B cell (primary cell): ENCODE results near the gene CTNNA2. TPM values are rescaled to one million over a fixed set of nuclear protein-coding genes. Genes with fewer than 3 reads are reported as not detected.

Experiments
- ATAC-seq: fragments of 200-7000 bp; cut with Tn5 transposase; one replicate; pipeline ENCODE4 v1.10.0; 2021; ENCODE audit warnings: low read depth, mild to moderate bottlenecking, moderate number of reproducible peaks, moderate library complexity
- CTCF ChIA-PET: fragments of 350-600 bp; sonication (Branson Sonifier 250); formaldehyde crosslinking; loops from one replicate; lab custom pipeline; 2021; ENCODE audit warnings: antibody characterized with exemption, inconsistent platforms; lab: Charles Lee
- POLR2A ChIA-PET: fragments of 350-600 bp; sonication (Branson Sonifier 250); formaldehyde crosslinking; loops from one replicate; lab custom pipeline; 2021; ENCODE audit warnings: antibody characterized with exemption; lab: Charles Lee
- DNase-seq: peaks from one replicate; pipeline ENCODE4 v3.0.0; 2013
- H2AFZ ChIP-seq: 2 replicates; pipeline ENCODE4 v1.6.1; 2012; ENCODE audit warnings: mild to moderate bottlenecking, low read depth, low read length; ENCODE audit not compliant: insufficient read depth, poor library complexity, severe bottlenecking
- H3K27ac ChIP-seq, 2 donors: 1 replicate in 1 of 2; 2 replicates in 1 of 2; pipeline ENCODE4 v1.5.1; 2012 to 2013; ENCODE audit warnings: low read length in 2 of 2, mild to moderate bottlenecking in 2 of 2, moderate library complexity in 1 of 2
- H3K27me3 ChIP-seq, 4 experiments: fragments of 200-600 bp in 1 of 4; sonication (generic) in 1 of 4; replicated peaks in 1 of 4; 1 replicate in 2 of 4; 2 replicates in 2 of 4; pipeline versions ENCODE4 v1.6.1 to v1.7.0; 2013 to 2016; ENCODE audit warnings: low read length in 3 of 4, mild to moderate bottlenecking in 2 of 4, mixed read lengths in 1 of 4, moderate library complexity in 1 of 4; ENCODE audit not compliant: insufficient read depth in 4 of 4, control insufficient read depth in 3 of 4; ENCODE audit errors: control extremely low read depth in 1 of 4
- H3K36me3 ChIP-seq, 2 experiments: replicated peaks in 1 of 2; 1 replicate in 1 of 2; 2 replicates in 1 of 2; pipeline versions ENCODE4 v1.6.1 to v1.7.1; 2013; ENCODE audit warnings: low read length in 1 of 2; ENCODE audit not compliant: insufficient read depth in 2 of 2, control insufficient read depth in 1 of 2; ENCODE audit errors: control extremely low read depth in 1 of 2, extremely low read depth in 1 of 2
- H3K4me1 ChIP-seq, 2 donors: fragments of 200-600 bp in 1 of 2; sonication (generic) in 1 of 2; 1 replicate in 1 of 2; 2 replicates in 1 of 2; pipeline versions ENCODE4 v1.5.1 to v1.6.1; 2013 to 2017; ENCODE audit warnings: low read length in 2 of 2; ENCODE audit not compliant: control insufficient read depth in 2 of 2, insufficient read depth in 2 of 2
- H3K4me2 ChIP-seq: replicated peaks from 2 replicates; pipeline ENCODE3; 2012; ENCODE audit warnings: mild to moderate bottlenecking, low read depth, low read length; ENCODE audit not compliant: poor library complexity, severe bottlenecking
- H3K4me3 ChIP-seq, 5 experiments: fragments of 200-600 bp in 1 of 5; sonication (generic) in 1 of 5; 1 replicate in 3 of 5; 2 replicates in 2 of 5; pipeline versions ENCODE4 v1.5.1 to v1.7.0; 2011 to 2016; ENCODE audit warnings: low read length in 4 of 5, mild to moderate bottlenecking in 4 of 5, low read depth in 2 of 5, control low read depth in 1 of 5, moderate library complexity in 1 of 5; ENCODE audit not compliant: insufficient read depth in 1 of 5; ENCODE audit errors: control extremely low read depth in 1 of 5, extremely low read depth in 1 of 5
- H3K79me2 ChIP-seq: fragments of 200-600 bp; sonication (generic); one replicate; pipeline ENCODE4 v1.6.0; 2016; ENCODE audit warnings: low read length; ENCODE audit not compliant: control insufficient read depth, insufficient read depth
- H3K9ac ChIP-seq: fragments of 200-600 bp; sonication (generic); 2 replicates; pipeline ENCODE4 v1.6.1; 2017; ENCODE audit warnings: mild to moderate bottlenecking, low read length, moderate library complexity
- H3K9me3 ChIP-seq, 3 donors: one replicate each; pipeline versions ENCODE4 v1.6.1 to v1.7.1; 2013; ENCODE audit warnings: low read length in 2 of 3; ENCODE audit not compliant: control insufficient read depth in 2 of 3, insufficient read depth in 1 of 3; ENCODE audit errors: control extremely low read depth in 1 of 3
- H4K20me1 ChIP-seq: 2 replicates; pipeline ENCODE4 v1.6.0; 2012; ENCODE audit warnings: mild to moderate bottlenecking, low read length; ENCODE audit not compliant: insufficient read depth, control insufficient read depth, poor library complexity, severe bottlenecking
- H3K27ac Mint-ChIP-seq: one replicate; pipeline ENCODE4 v1.8.0; 2021; ENCODE audit warnings: mixed read lengths
- H3K27me3 Mint-ChIP-seq: one replicate; pipeline ENCODE4 v1.8.0; 2021; ENCODE audit warnings: mixed read lengths
- H3K4me1 Mint-ChIP-seq: one replicate; pipeline ENCODE4 v1.8.0; 2021; ENCODE audit warnings: mixed read lengths
- H3K4me3 Mint-ChIP-seq: one replicate; pipeline ENCODE4 v1.8.0; 2021; ENCODE audit warnings: mixed read lengths
- H3K9me3 Mint-ChIP-seq: one replicate; pipeline ENCODE4 v1.8.0; 2022; ENCODE audit warnings: mixed read lengths; ENCODE audit not compliant: insufficient read depth
- EZH2 ChIP-seq: IDR thresholded peaks from 2 replicates; pipeline ENCODE4 v1.6.1; 2012; ENCODE audit warnings: borderline replicate concordance, low read depth, mild to moderate bottlenecking, moderate library complexity, low read length; ENCODE audit not compliant: insufficient read depth, poor library complexity, severe bottlenecking
- WGBS: methylation state at CpG from one replicate; pipeline ENCODE4 v1.1.5; 2013; ENCODE audit warnings: missing lambda C conversion rate; ENCODE audit not compliant: insufficient coverage; 5-methylcytosine and 5-hydroxymethylcytosine counted together
- intact Hi-C: fragments of 100-400 bp; cut with micrococcal nuclease; formaldehyde crosslinking; loops from one replicate; pipeline ENCODE4 v1.10.0; 2022
- polyA plus RNA-seq: library from polyadenylated mRNA; depleted of rRNA; stranded (reverse); fragments of >200 nt; gene quantifications from 2 replicates; pipeline ENCODE4 v1.2.3, GENCODE V29; 2012
- total RNA-seq, 2 donors: library from RNA; stranded (reverse); fragments of 120-200 nt in 1 of 2; gene quantifications; 1 replicate in 1 of 2; 2 replicates in 1 of 2; pipeline versions ENCODE4 v1.2.3 to v1.2.4, GENCODE V29; 2013 to 2022
- TF ChIP-seq, protein P1 (sequence below): fragments of 200-600 bp; IDR thresholded peaks from one replicate; pipeline ENCODE4 v1.8.0; 2022; ENCODE audit warnings: antibody characterized with exemption, mild to moderate bottlenecking

CTNNA2 gene
- total and polyA plus RNA-seq, 2 donors (not counting 1 experiment from before 2014, with no cell fraction given) = not detected

- H2AFZ ChIP-seq = no peak overlapping the region
- no peaks in the 10 kb centered on the region for H3K9me3 Mint-ChIP-seq
- no peaks in the 10 kb centered on the region for H3K36me3 ChIP-seq
- H3K4me3 ChIP-seq = no peak overlapping the region
- no peaks in the 10 kb centered on the region for H3K4me1 ChIP-seq
- H3K79me2 ChIP-seq = no peaks in the 10 kb centered on the region
- no peak overlapping the region for H3K27ac Mint-ChIP-seq
- no peak for ATAC-seq
- no peaks in the 10 kb centered on the region for H3K27me3 ChIP-seq
- DNase-seq = no peak
- CTCF ChIA-PET = no interaction called here
- WGBS = 40% methylated on average over 1 of the region's 6 CpGs
- POLR2A ChIA-PET = no interaction called here
- intact Hi-C loops = no loop called here
- no peak overlapping the region for H3K27ac ChIP-seq
- no peaks in the 10 kb centered on the region for H3K4me1 Mint-ChIP-seq
- H3K4me2 ChIP-seq = no peak overlapping the region
- H3K27me3 Mint-ChIP-seq = no peaks in the 10 kb centered on the region
- no peaks in the 10 kb centered on the region for H3K9me3 ChIP-seq
- no peak overlapping the region for H3K4me3 Mint-ChIP-seq
- H4K20me1 ChIP-seq = no peaks in the 10 kb centered on the region
- no peak for TF ChIP-seq EZH2
- TF ChIP-seq, protein P1, sequence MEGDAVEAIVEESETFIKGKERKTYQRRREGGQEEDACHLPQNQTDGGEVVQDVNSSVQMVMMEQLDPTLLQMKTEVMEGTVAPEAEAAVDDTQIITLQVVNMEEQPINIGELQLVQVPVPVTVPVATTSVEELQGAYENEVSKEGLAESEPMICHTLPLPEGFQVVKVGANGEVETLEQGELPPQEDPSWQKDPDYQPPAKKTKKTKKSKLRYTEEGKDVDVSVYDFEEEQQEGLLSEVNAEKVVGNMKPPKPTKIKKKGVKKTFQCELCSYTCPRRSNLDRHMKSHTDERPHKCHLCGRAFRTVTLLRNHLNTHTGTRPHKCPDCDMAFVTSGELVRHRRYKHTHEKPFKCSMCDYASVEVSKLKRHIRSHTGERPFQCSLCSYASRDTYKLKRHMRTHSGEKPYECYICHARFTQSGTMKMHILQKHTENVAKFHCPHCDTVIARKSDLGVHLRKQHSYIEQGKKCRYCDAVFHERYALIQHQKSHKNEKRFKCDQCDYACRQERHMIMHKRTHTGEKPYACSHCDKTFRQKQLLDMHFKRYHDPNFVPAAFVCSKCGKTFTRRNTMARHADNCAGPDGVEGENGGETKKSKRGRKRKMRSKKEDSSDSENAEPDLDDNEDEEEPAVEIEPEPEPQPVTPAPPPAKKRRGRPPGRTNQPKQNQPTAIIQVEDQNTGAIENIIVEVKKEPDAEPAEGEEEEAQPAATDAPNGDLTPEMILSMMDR = no peak
- H3K9ac ChIP-seq = no peak overlapping the region
These were observed 100.1 kb downstream of the CTNNA2 start for GRCh38 chr2:79612999-79613398.

DNA sequence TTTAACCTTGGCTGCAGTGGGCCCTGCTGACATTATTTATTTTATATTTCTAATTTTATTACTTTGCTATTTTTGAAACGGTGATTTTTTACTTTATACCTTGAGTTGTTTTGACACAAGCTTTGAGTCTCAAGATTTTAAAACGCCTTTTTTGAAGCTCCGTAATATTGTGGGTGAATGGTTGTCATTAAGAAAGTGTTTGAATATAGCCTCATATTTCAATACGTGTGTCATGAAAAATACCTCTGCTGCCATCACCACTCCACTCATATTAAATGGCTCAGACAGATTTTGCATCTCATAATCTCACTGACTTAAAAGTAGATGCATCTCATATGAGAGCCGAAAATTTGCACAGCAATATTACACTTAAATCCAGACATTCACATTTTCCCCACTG lies 106.6 kb downstream of the CTNNA2 start:
- Mint-ChIP-seq H3K27me3 (no peaks in the 10 kb centered on the region), H3K27ac (no peak overlapping the region), H3K4me3 (no peak overlapping the region), H3K9me3 (no peaks in the 10 kb centered on the region), H3K4me1 (no peaks in the 10 kb centered on the region)
- H3K4me1 ChIP-seq = no peaks in the 10 kb centered on the region
- POLR2A ChIA-PET = no interaction called here
- H2AFZ ChIP-seq = no peak overlapping the region
- H3K9ac ChIP-seq = no peak overlapping the region
- ATAC-seq = no peak
- no peak for DNase-seq
- TF ChIP-seq, protein P1 = no peak
- TF ChIP-seq EZH2 = no peak
- intact Hi-C loops = no loop called here
- H3K9me3 ChIP-seq = no peaks in the 10 kb centered on the region
- H4K20me1 ChIP-seq = no peaks in the 10 kb centered on the region
- no peaks in the 10 kb centered on the region for H3K27me3 ChIP-seq
- no peak overlapping the region for H3K4me3 ChIP-seq
- H3K79me2 ChIP-seq = no peaks in the 10 kb centered on the region
- no peak overlapping the region for H3K4me2 ChIP-seq
- WGBS = 100% methylated on average over 1 of the region's 5 CpGs
- no peak overlapping the region for H3K27ac ChIP-seq
- H3K36me3 ChIP-seq = no peaks in the 10 kb centered on the region
- CTCF ChIA-PET = no interaction called here
